ENCODE data around the gene NKX2-4.

The NKX2-4 gene

GRCh38 chr20:21393166-21393565, 4.2 kb downstream of the NKX2-4 start:
- no peak overlapping the region for H3K9ac ChIP-seq (ENCODE audit: low read length)
- H3K79me2 ChIP-seq (ENCODE audit: control insufficient read depth, insufficient read depth, low read length): no peaks in the 10 kb centered on the region
- H2AK5ac ChIP-seq (ENCODE audit: low read length): no peak overlapping the region
- H3K4me3 ChIP-seq (ENCODE audit: low read length): no peak overlapping the region
- H3K27me3 ChIP-seq (ENCODE audit: insufficient read depth, low read length, poor library complexity): peaks cover 46% of the 10 kb centered on the region
- H3K27ac ChIP-seq (ENCODE audit: low read depth, low read length): no peak overlapping the region
- H3K4ac ChIP-seq (ENCODE audit: low read depth, low read length): no peak overlapping the region
- H3K4me1 ChIP-seq (ENCODE audit: control insufficient read depth, low read depth, low read length): no peaks in the 10 kb centered on the region
- no peak overlapping the region for H2BK15ac ChIP-seq (replicated peaks; ENCODE audit: low read depth)
- no peak overlapping the region for H3K4me2 ChIP-seq (ENCODE audit: low read length)
- H3K18ac ChIP-seq (ENCODE audit: low read length): no peak overlapping the region
- no peaks in the 10 kb centered on the region for H3K79me1 ChIP-seq (ENCODE audit: low read length)
- no peaks in the 10 kb centered on the region for H3K36me3 ChIP-seq (ENCODE audit: control insufficient read depth, insufficient read depth, low read length)
- no peak overlapping the region for H2BK120ac ChIP-seq (ENCODE audit: low read depth, low read length)
- H4K8ac ChIP-seq (ENCODE audit: low read depth, low read length): no peak overlapping the region
- no peak overlapping the region for H2BK5ac ChIP-seq (ENCODE audit: low read length)
- no CpG with 5 or more reads among the region's 4 CpGs for WGBS (ENCODE audit: extremely low coverage, insufficient coverage, low lambda C conversion rate)
- no peak overlapping the region for H3K23ac ChIP-seq (ENCODE audit: low read length)
- no peak overlapping the region for H3K56ac ChIP-seq (ENCODE audit: low read length)
- H4K5ac ChIP-seq (ENCODE audit: low read length): no peak overlapping the region
- no peak for DNase-seq

DNA sequence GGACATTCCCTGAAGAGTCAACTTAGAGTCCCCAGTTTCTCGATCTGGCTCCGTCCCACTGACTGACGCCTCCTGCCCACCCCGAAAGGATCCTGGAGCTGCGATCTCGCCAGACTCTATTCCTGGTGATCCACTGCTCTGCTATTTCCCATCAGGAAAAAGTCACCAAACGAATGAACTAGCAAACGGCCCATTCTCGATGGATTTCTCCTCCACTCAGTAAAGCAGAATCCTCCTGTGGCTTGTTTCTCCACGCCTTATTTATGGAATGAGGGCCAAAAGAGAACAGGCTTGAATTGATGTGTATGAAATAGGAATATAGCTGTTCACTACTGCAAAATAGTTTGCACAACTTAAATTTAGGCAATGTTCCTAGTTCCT, 5.4 kb downstream of the NKX2-4 start:
- Histone ChIP-seq H4K8ac (ENCODE audit: low read depth, low read length) (no peak overlapping the region), H3K27me3 (ENCODE audit: insufficient read depth, low read length, poor library complexity) (peaks cover 34% of the 10 kb centered on the region), H3K4ac (ENCODE audit: low read depth, low read length) (no peak overlapping the region), H3K79me1 (ENCODE audit: low read length) (no peaks in the 10 kb centered on the region), H2BK15ac (replicated peaks; ENCODE audit: low read depth) (no peak overlapping the region), H2AK5ac (ENCODE audit: low read length) (no peak overlapping the region), H4K5ac (ENCODE audit: low read length) (no peak overlapping the region), H3K79me2 (ENCODE audit: control insufficient read depth, insufficient read depth, low read length) (no peaks in the 10 kb centered on the region), H2BK5ac (ENCODE audit: low read length) (no peak overlapping the region), H3K36me3 (ENCODE audit: control insufficient read depth, insufficient read depth, low read length) (no peaks in the 10 kb centered on the region), H3K56ac (ENCODE audit: low read length) (no peak overlapping the region), H3K18ac (ENCODE audit: low read length) (no peak overlapping the region), H2BK120ac (ENCODE audit: low read depth, low read length) (no peak overlapping the region), H3K4me2 (ENCODE audit: low read length) (peak overlapping the region; percentile 1), H3K9ac (ENCODE audit: low read length) (no peak overlapping the region), H3K27ac (ENCODE audit: low read depth, low read length) (no peak overlapping the region), H3K23ac (ENCODE audit: low read length) (no peak overlapping the region), H3K4me1 (ENCODE audit: control insufficient read depth, low read depth, low read length) (no peaks in the 10 kb centered on the region), H3K4me3 (ENCODE audit: low read length) (no peak overlapping the region)
- WGBS (ENCODE audit: extremely low coverage, insufficient coverage, low lambda C conversion rate): no CpG with 5 or more reads among the region's 10 CpGs
- DNase-seq: no peak

DNA sequence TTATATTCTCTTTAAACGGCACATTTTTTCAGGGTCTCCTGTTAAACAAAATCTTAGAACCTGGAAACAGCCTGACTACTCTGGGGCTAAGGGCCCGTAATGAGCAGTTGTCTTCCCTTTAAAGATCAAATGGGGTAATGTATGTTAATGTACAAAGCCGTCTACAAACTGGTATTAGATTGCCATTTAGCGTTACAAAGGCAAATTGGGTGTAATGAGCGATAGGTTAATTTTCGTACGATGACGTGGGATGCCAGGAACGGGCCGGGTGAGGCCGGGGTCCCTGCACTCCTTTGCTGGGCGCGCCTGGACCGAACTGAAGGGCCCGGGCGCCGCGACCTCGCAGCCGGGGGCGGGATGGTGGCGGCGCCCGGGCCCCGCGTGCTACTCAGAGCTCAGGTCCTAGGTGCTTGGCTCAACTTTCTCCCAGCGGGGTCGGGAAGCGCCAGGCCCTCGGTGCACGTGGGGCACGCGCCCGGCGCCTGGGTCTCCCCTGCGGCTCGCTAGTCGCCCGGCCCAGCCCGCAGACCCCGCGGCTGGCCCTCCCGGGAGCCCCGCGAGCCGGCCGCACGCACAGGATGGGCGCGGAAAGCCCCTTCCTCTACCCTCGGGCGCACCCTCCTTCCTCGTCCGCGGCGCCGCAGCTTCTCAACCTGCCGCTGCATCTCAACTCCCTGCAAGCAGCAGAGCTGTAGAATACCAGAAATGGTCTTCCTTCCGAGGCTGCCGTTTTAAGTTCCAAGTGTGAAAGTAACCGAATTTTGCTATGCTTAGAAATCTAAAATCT, 5.9 kb downstream of the NKX2-4 start:
- H2BK5ac ChIP-seq (ENCODE audit: low read length): no peak overlapping the region
- no peak overlapping the region for H2BK15ac ChIP-seq (replicated peaks; ENCODE audit: low read depth)
- no peak overlapping the region for H3K4me3 ChIP-seq (ENCODE audit: low read length)
- no peaks in the 10 kb centered on the region for H3K36me3 ChIP-seq (ENCODE audit: control insufficient read depth, insufficient read depth, low read length)
- no peak overlapping the region for H3K9ac ChIP-seq (ENCODE audit: low read length)
- peak overlapping the region; percentile 19 for H3K4me2 ChIP-seq (ENCODE audit: low read length)
- no peak overlapping the region for H3K23ac ChIP-seq (ENCODE audit: low read length)
- H3K79me1 ChIP-seq (ENCODE audit: low read length): no peaks in the 10 kb centered on the region
- no peak overlapping the region for H3K18ac ChIP-seq (ENCODE audit: low read length)
- H2AK5ac ChIP-seq (ENCODE audit: low read length): no peak overlapping the region
- no CpG with 5 or more reads among the region's 61 CpGs for WGBS (ENCODE audit: extremely low coverage, insufficient coverage, low lambda C conversion rate)
- no peaks in the 10 kb centered on the region for H3K4me1 ChIP-seq (ENCODE audit: control insufficient read depth, low read depth, low read length)
- no peak overlapping the region for H4K8ac ChIP-seq (ENCODE audit: low read depth, low read length)
- peaks cover 29% of the 10 kb centered on the region for H3K27me3 ChIP-seq (ENCODE audit: insufficient read depth, low read length, poor library complexity)
- peak; percentile 46 for DNase-seq
- no peak overlapping the region for H2BK120ac ChIP-seq (ENCODE audit: low read depth, low read length)
- no peak overlapping the region for H3K4ac ChIP-seq (ENCODE audit: low read depth, low read length)
- no peak overlapping the region for H4K5ac ChIP-seq (ENCODE audit: low read length)
- H3K56ac ChIP-seq (ENCODE audit: low read length): peak overlapping the region; percentile 3
- H3K79me2 ChIP-seq (ENCODE audit: control insufficient read depth, insufficient read depth, low read length): no peaks in the 10 kb centered on the region
- no peak overlapping the region for H3K27ac ChIP-seq (ENCODE audit: low read depth, low read length)

- no CpG with 5 or more reads among the region's 7 CpGs for WGBS (ENCODE audit: extremely low coverage, insufficient coverage, low lambda C conversion rate)
- Histone ChIP-seq H3K4me1 (ENCODE audit: control insufficient read depth, low read depth, low read length) (no peaks in the 10 kb centered on the region), H3K4ac (ENCODE audit: low read depth, low read length) (no peak overlapping the region), H3K4me2 (ENCODE audit: low read length) (no peak overlapping the region), H3K79me2 (ENCODE audit: control insufficient read depth, insufficient read depth, low read length) (no peaks in the 10 kb centered on the region), H3K27me3 (ENCODE audit: insufficient read depth, low read length, poor library complexity) (peaks cover 24% of the 10 kb centered on the region), H3K79me1 (ENCODE audit: low read length) (no peaks in the 10 kb centered on the region), H3K23ac (ENCODE audit: low read length) (no peak overlapping the region), H2BK120ac (ENCODE audit: low read depth, low read length) (no peak overlapping the region), H3K36me3 (ENCODE audit: control insufficient read depth, insufficient read depth, low read length) (peaks cover 1% of the 10 kb centered on the region), H4K8ac (ENCODE audit: low read depth, low read length) (no peak overlapping the region), H3K27ac (ENCODE audit: low read depth, low read length) (no peak overlapping the region), H3K18ac (ENCODE audit: low read length) (no peak overlapping the region), H2BK15ac (replicated peaks; ENCODE audit: low read depth) (no peak overlapping the region), H2AK5ac (ENCODE audit: low read length) (no peak overlapping the region), H2BK5ac (ENCODE audit: low read length) (no peak overlapping the region), H3K4me3 (ENCODE audit: low read length) (no peak overlapping the region), H3K56ac (ENCODE audit: low read length) (no peak overlapping the region), H4K5ac (ENCODE audit: low read length) (no peak overlapping the region), H3K9ac (ENCODE audit: low read length) (no peak overlapping the region)
- DNase-seq: no peak
Measured at GRCh38 chr20:21390768-21391167, 6.6 kb downstream of the NKX2-4 start.

GRCh38 chr20:21389368-21389767, 8.0 kb downstream of the NKX2-4 start:
- peaks cover 19% of the 10 kb centered on the region for H3K27me3 ChIP-seq (ENCODE audit: insufficient read depth, low read length, poor library complexity)
- no peak overlapping the region for H3K56ac ChIP-seq (ENCODE audit: low read length)
- no peaks in the 10 kb centered on the region for H3K4me1 ChIP-seq (ENCODE audit: control insufficient read depth, low read depth, low read length)
- H3K79me2 ChIP-seq (ENCODE audit: control insufficient read depth, insufficient read depth, low read length): no peaks in the 10 kb centered on the region
- H3K18ac ChIP-seq (ENCODE audit: low read length): no peak overlapping the region
- WGBS (ENCODE audit: extremely low coverage, insufficient coverage, low lambda C conversion rate): no CpG with 5 or more reads among the region's 1 CpG
- H2BK5ac ChIP-seq (ENCODE audit: low read length): no peak overlapping the region
- H3K79me1 ChIP-seq (ENCODE audit: low read length): no peaks in the 10 kb centered on the region
- H3K9ac ChIP-seq (ENCODE audit: low read length): no peak overlapping the region
- H2AK5ac ChIP-seq (ENCODE audit: low read length): no peak overlapping the region
- no peak overlapping the region for H3K4me2 ChIP-seq (ENCODE audit: low read length)
- H2BK120ac ChIP-seq (ENCODE audit: low read depth, low read length): no peak overlapping the region
- H3K27ac ChIP-seq (ENCODE audit: low read depth, low read length): no peak overlapping the region
- no peak overlapping the region for H3K4ac ChIP-seq (ENCODE audit: low read depth, low read length)
- H3K36me3 ChIP-seq (ENCODE audit: control insufficient read depth, insufficient read depth, low read length): peaks cover 1% of the 10 kb centered on the region
- H3K23ac ChIP-seq (ENCODE audit: low read length): no peak overlapping the region
- H4K5ac ChIP-seq (ENCODE audit: low read length): no peak overlapping the region
- no peak overlapping the region for H4K8ac ChIP-seq (ENCODE audit: low read depth, low read length)
- no peak overlapping the region for H2BK15ac ChIP-seq (replicated peaks; ENCODE audit: low read depth)
- no peak for DNase-seq
- H3K4me3 ChIP-seq (ENCODE audit: low read length): no peak overlapping the region

- no peak overlapping the region for H3K9ac ChIP-seq (ENCODE audit: low read length)
- H3K4me2 ChIP-seq (ENCODE audit: low read length): no peak overlapping the region
- no peak overlapping the region for H2BK15ac ChIP-seq (replicated peaks; ENCODE audit: low read depth)
- no peak for DNase-seq
- no peak overlapping the region for H2BK120ac ChIP-seq (ENCODE audit: low read depth, low read length)
- H3K36me3 ChIP-seq (ENCODE audit: control insufficient read depth, insufficient read depth, low read length): peaks cover 1% of the 10 kb centered on the region
- H3K27me3 ChIP-seq (ENCODE audit: insufficient read depth, low read length, poor library complexity): peaks cover 18% of the 10 kb centered on the region
- H3K4ac ChIP-seq (ENCODE audit: low read depth, low read length): no peak overlapping the region
- no peak overlapping the region for H2AK5ac ChIP-seq (ENCODE audit: low read length)
- no CpG with 5 or more reads among the region's 1 CpG for WGBS (ENCODE audit: extremely low coverage, insufficient coverage, low lambda C conversion rate)
- no peak overlapping the region for H4K5ac ChIP-seq (ENCODE audit: low read length)
- no peaks in the 10 kb centered on the region for H3K4me1 ChIP-seq (ENCODE audit: control insufficient read depth, low read depth, low read length)
- H3K27ac ChIP-seq (ENCODE audit: low read depth, low read length): no peak overlapping the region
- no peak overlapping the region for H2BK5ac ChIP-seq (ENCODE audit: low read length)
- no peak overlapping the region for H3K4me3 ChIP-seq (ENCODE audit: low read length)
- no peak overlapping the region for H3K18ac ChIP-seq (ENCODE audit: low read length)
- no peaks in the 10 kb centered on the region for H3K79me1 ChIP-seq (ENCODE audit: low read length)
- H3K23ac ChIP-seq (ENCODE audit: low read length): no peak overlapping the region
- H3K79me2 ChIP-seq (ENCODE audit: control insufficient read depth, insufficient read depth, low read length): no peaks in the 10 kb centered on the region
- H4K8ac ChIP-seq (ENCODE audit: low read depth, low read length): no peak overlapping the region
- H3K56ac ChIP-seq (ENCODE audit: low read length): no peak overlapping the region
Measured at GRCh38 chr20:21388566-21388965, 8.8 kb downstream of the NKX2-4 start.

Data from mesendoderm (in vitro differentiated cells).